Suprapubic skin (tissue), 4 donors: ENCODE data around the gene RBP3. TPM values are rescaled to one million over a fixed set of nuclear protein-coding genes. Genes with fewer than 3 reads are reported as not detected.
A peak's percentile ranks its signal among the peaks of the same experiment; 100 is the strongest.

Experiments used
- DNase-seq, 2 donors: peaks; one replicate each; pipeline ENCODE4 v3.0.0-alpha.2; 2019; ENCODE audit warnings: low spot score in 2 of 2
- H3K27ac ChIP-seq: fragments of 200-600 bp; sonication (generic); one replicate; pipeline ENCODE4 v1.5.1; 2019
- H3K27me3 ChIP-seq: fragments of 200-600 bp; sonication (generic); one replicate; pipeline ENCODE4 v1.5.1; 2019
- H3K36me3 ChIP-seq: fragments of 200-600 bp; sonication (generic); one replicate; pipeline ENCODE4 v1.5.1; 2019
- H3K4me1 ChIP-seq: fragments of 200-600 bp; sonication (generic); one replicate; pipeline ENCODE4 v1.5.1; 2019
- H3K4me3 ChIP-seq: fragments of 200-600 bp; sonication (generic); one replicate; pipeline ENCODE4 v1.5.1; 2019; ENCODE audit warnings: mild to moderate bottlenecking
- H3K9me3 ChIP-seq: fragments of 200-600 bp; sonication (generic); one replicate; pipeline ENCODE4 v1.5.1; 2019
- EP300 ChIP-seq: sonication (generic); formaldehyde crosslinking; IDR thresholded peaks from one replicate; pipeline ENCODE4 v1.6.1; 2017; ENCODE audit warnings: antibody characterized with exemption
- POLR2A ChIP-seq, 2 donors: fragments of 450-650 bp; IDR thresholded peaks; one replicate each; pipeline ENCODE4 v1.6.1; 2017; ENCODE audit warnings: antibody characterized with exemption in 2 of 2, mild to moderate bottlenecking in 2 of 2, moderate library complexity in 2 of 2
- POLR2AphosphoS5 ChIP-seq, 3 donors: sonication (generic); formaldehyde crosslinking; IDR thresholded peaks; one replicate each; pipeline ENCODE4 v1.6.1; 2017; ENCODE audit warnings: antibody characterized with exemption in 3 of 3
- WGBS: methylation state at CpG from one replicate; pipeline ENCODE4 v1.1.5; 2018; 5-methylcytosine and 5-hydroxymethylcytosine counted together
- total RNA-seq, 4 donors: library from RNA; depleted of rRNA; stranded (reverse); fragments of >200 nt; gene quantifications; one replicate each; pipeline ENCODE4 v1.1.0, GENCODE V29; 2016
- TF ChIP-seq, protein P1 (sequence below), 2 donors: fragments of 200-600 bp in 1 of 2; fragments of 450-650 bp in 1 of 2; sonication (generic) in 1 of 2; IDR thresholded peaks; one replicate each; pipeline ENCODE4 v1.5.1; 2016 to 2019; ENCODE audit warnings: antibody characterized with exemption in 2 of 2, mild to moderate bottlenecking in 1 of 2, moderate library complexity in 1 of 2

RBP3 gene
- total RNA-seq, 4 donors from 2014 or later = not detected

DNA sequence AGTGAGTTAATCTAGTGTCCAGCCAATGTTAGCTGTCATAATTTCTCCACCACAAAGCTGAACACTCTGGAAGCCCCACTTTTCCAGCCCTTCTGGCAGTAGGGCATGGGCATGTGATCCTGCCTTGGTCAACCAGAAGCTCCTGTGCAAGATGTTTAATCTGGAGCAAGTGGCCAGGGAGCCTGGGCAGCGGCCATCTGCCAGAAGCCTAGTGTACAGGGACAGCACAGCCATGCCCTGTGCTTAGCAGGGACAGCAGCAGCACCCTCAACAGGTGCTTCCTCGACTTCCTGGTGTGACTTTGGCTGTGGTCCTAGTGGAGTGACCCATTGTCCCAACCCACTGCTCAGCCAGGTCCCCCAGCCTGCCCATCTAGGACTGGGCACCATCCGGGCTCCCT lies 10.3 kb downstream of the RBP3 start:
- TF ChIP-seq, protein P1, sequence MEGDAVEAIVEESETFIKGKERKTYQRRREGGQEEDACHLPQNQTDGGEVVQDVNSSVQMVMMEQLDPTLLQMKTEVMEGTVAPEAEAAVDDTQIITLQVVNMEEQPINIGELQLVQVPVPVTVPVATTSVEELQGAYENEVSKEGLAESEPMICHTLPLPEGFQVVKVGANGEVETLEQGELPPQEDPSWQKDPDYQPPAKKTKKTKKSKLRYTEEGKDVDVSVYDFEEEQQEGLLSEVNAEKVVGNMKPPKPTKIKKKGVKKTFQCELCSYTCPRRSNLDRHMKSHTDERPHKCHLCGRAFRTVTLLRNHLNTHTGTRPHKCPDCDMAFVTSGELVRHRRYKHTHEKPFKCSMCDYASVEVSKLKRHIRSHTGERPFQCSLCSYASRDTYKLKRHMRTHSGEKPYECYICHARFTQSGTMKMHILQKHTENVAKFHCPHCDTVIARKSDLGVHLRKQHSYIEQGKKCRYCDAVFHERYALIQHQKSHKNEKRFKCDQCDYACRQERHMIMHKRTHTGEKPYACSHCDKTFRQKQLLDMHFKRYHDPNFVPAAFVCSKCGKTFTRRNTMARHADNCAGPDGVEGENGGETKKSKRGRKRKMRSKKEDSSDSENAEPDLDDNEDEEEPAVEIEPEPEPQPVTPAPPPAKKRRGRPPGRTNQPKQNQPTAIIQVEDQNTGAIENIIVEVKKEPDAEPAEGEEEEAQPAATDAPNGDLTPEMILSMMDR (IDR thresholded peaks at IDR 0.05) = no peak
- TF ChIP-seq EP300 = no peak
- no peak for TF ChIP-seq POLR2AphosphoS5 (IDR thresholded peaks at IDR 0.05)
- TF ChIP-seq POLR2A (IDR thresholded peaks at IDR 0.05) = no peak
- H3K27ac ChIP-seq = no peak overlapping the region
- no peaks in the 10 kb centered on the region for H3K27me3 ChIP-seq
- 86% methylated on average over 2 of the region's 3 CpGs for WGBS
- no peaks in the 10 kb centered on the region for H3K36me3 ChIP-seq
- peak; percentile 19 to 70 for DNase-seq
- no peak overlapping the region for H3K4me3 ChIP-seq
- no peaks in the 10 kb centered on the region for H3K9me3 ChIP-seq
- no peaks in the 10 kb centered on the region for H3K4me1 ChIP-seq

DNA sequence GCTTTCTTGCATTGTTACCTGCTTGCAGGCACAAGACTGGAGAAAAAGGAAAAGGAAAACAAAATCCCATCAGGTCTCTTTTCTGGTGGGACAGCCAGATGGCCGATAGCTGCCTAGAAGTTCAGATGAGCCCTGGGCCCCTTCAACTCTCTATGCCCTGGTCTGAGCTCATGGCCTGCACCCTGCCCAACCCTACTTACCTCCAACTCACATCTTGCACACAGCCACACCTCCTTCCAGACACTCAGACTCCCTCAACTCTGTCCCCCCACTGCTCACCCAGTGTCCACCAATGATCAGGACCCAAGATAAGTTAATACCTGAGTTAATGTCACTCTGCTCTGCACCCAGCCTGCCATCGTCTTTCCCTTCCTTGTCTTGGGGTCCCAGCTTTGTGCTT lies 10.9 kb downstream of the RBP3 start:
- DNase-seq = peak; percentile 27 to 50
- H3K36me3 ChIP-seq = no peaks in the 10 kb centered on the region
- no peaks in the 10 kb centered on the region for H3K27me3 ChIP-seq
- 81% methylated on average over 2 of the region's 2 CpGs for WGBS
- no peaks in the 10 kb centered on the region for H3K9me3 ChIP-seq
- no peaks in the 10 kb centered on the region for H3K4me1 ChIP-seq
- TF ChIP-seq POLR2AphosphoS5 (IDR thresholded peaks at IDR 0.05) (no peak), POLR2A (IDR thresholded peaks at IDR 0.05) (no peak), EP300 (no peak)
- TF ChIP-seq, protein P1 (IDR thresholded peaks at IDR 0.05) = no peak
- H3K4me3 ChIP-seq = no peak overlapping the region
- no peak overlapping the region for H3K27ac ChIP-seq

DNA sequence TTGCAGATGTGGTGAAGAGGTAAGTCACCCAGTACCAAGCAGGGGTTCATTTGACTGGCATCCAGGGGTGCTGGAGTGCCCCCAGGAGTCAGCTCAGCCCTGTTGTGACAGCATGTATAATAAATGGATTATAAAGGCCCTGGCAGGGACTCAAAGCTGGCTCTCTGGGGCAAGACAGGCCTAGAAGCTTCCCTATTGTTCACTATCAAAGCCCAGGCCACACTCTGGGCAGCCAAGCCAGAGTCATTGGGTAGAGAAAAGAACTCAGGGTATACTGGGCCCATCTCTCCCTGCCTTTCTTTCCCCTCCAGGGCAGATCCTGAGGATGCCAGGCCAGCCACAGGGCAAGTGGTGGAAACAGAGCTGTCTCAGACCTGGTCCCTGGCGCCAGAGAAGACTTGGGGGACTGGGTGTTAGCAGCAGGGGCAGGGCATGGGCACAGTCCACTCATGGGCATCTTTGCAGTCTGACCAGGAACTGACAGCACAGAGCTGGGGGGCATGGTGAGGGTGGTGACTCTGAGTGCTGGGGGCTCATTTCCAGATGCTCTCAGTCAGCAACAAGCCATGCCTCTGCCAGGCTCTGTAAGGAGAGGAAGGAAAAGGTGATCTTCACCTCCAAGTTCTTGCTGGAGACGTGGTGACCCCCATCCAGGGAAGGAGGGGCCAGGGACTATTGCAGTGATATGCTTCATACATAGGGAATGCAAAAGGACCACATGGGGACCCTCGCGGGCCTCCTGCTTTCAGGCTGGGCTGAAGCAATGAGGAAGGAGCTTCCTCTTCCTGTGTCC lies 11.7 kb downstream of the RBP3 start:
- no peaks in the 10 kb centered on the region for H3K4me1 ChIP-seq
- no peaks in the 10 kb centered on the region for H3K36me3 ChIP-seq
- 70% methylated on average over 4 of the region's 4 CpGs for WGBS
- TF ChIP-seq, protein P1 (IDR thresholded peaks at IDR 0.05) = no peak
- TF ChIP-seq EP300 = no peak
- TF ChIP-seq POLR2A (IDR thresholded peaks at IDR 0.05) = no peak
- no peak for TF ChIP-seq POLR2AphosphoS5 (IDR thresholded peaks at IDR 0.05)
- H3K9me3 ChIP-seq = no peaks in the 10 kb centered on the region
- no peaks in the 10 kb centered on the region for H3K27me3 ChIP-seq
- no peak overlapping the region for H3K27ac ChIP-seq
- H3K4me3 ChIP-seq = no peak overlapping the region
- peak; percentile 44 to 54 for DNase-seq

DNA sequence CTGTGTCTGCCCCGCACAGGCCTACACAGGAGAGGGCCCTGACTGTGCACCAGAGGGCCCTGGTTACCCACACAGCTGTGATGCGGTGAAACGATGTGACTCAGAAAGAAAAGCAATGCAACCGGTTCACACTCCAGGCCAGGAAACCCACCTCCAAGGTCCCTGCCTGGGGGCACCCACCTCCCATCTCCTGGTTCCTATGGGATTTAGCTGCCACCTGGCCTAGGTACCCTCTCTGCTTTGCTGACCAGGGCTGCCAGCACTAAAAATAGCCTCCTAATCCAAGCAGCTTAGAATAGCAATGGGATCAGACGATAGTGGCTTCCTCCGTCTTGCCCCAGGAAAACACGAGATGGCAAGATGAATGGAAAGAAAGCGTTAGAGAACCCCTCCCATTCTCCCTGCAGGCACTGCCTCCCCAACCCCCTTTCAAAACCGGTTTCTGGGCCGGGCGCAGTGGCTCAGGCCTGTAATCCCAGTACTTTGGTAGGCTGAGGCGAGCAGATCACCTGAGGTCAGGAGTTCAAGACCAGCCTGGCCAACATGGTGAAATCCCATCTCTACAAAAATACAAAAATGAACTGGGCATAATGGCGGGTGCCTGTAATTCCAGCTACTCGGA lies 12.4 kb downstream of the RBP3 start:
- TF ChIP-seq POLR2A (IDR thresholded peaks at IDR 0.05) = no peak
- TF ChIP-seq POLR2AphosphoS5 (IDR thresholded peaks at IDR 0.05) = no peak
- no peak for TF ChIP-seq EP300
- TF ChIP-seq, protein P1 (IDR thresholded peaks at IDR 0.05) = no peak
- Histone ChIP-seq H3K4me1 (no peaks in the 10 kb centered on the region), H3K4me3 (no peak overlapping the region), H3K36me3 (no peaks in the 10 kb centered on the region), H3K9me3 (no peaks in the 10 kb centered on the region), H3K27ac (no peak overlapping the region), H3K27me3 (no peaks in the 10 kb centered on the region)
- DNase-seq = peak; percentile 51 to 53
- 62% methylated on average over 13 of the region's 14 CpGs for WGBS

DNA sequence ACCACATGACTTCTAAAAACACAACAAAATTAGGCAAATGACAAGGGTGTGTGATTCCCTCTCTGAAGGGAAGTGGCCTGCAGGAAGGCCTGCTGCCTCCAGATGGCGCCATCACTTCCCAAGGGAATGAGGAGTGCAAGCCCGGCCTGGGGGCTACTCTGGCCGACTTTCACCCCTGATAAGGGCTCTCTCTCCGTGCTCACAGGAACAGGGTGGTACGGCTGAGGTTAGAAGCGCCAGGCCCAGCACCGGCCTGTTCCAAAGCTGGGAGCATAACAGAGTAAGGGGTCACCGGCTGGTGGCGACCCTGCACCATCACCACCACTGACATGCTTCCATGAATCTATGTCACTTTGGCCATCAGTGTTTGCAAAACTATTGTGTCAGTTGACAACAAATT lies 13.1 kb downstream of the RBP3 start:
- Histone ChIP-seq H3K4me1 (no peaks in the 10 kb centered on the region), H3K9me3 (no peaks in the 10 kb centered on the region), H3K27me3 (no peaks in the 10 kb centered on the region), H3K27ac (no peak overlapping the region), H3K36me3 (no peaks in the 10 kb centered on the region), H3K4me3 (no peak overlapping the region)
- TF ChIP-seq, protein P1 (IDR thresholded peaks at IDR 0.05) = peak; percentile 5 to 73
- no peak for TF ChIP-seq EP300
- 50% methylated on average over 7 of the region's 9 CpGs for WGBS
- DNase-seq = peak; percentile 60 to 73
